GM21515 (cell line): ENCODE data around the gene ZNF454.

ENCODE experiments used
- ATAC-seq: cut with Tn5 transposase; IDR thresholded peaks from one replicate; pipeline ENCODE4 v1.9.1; 2021; ENCODE audit not compliant: unreplicated experiment

Gene ZNF454

GRCh38 chr5:178940569-178941360 lies at the start of gene ZNF454:
ZNF454 (plus strand) TSS chr5:178941198; CDS start chr5:178942792, 1,594 bp downstream.
- ATAC-seq: no peak

DNA sequence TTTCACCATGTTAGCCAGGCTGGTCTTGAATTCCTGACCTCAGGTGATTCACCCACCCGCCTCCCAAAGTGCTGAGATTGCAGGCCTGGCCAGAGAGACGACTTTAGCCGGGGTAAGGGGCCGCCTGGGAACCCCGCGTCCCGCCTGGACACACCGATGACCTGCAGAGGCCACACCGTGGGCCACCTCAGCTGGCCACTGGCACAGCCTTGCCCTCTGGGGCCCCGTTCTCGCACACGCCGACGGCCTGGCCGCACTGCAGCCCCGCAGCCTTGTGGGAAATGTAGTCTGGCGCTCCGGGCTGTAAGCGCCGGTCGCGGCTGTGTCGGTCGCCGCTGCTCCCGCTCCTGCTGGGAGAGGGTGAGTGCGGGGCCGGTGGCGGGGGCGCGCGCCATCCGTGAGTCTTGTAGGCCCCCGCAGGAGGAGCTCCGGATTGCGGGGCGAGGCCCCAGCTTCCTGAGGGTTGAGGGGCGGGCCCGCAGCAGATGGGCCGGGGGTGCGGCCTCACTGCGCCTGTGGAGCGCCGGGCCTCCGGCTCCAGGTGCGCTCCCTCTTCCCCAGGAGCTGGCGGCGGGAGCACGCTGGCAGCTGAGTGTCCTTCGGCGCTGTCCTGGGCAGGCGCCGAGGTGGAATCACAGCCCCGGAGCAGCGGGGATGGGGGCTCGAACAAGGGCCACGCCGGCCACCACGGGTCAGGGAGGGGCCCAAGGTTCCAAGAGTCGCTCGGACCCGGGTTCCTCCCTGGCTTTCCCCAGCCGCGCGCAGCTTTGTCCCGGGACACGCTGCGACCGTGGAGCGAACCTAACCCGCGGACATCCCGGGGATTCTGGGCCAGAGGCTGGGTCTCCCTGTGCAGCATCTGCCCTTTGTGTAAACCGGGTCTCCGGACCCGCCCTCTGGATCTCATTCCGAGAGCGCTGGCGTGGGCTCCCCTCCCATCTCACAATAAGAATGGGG lies 45.1 kb upstream of the ZNF454 start, which contains the start of gene ZFP2:
Gene ZFP2 (plus strand): TSS at position 299 of the 957 bp plus-strand sequence. CDS start 35,401 bp downstream, outside the sequence.
- no peak for ATAC-seq

DNA sequence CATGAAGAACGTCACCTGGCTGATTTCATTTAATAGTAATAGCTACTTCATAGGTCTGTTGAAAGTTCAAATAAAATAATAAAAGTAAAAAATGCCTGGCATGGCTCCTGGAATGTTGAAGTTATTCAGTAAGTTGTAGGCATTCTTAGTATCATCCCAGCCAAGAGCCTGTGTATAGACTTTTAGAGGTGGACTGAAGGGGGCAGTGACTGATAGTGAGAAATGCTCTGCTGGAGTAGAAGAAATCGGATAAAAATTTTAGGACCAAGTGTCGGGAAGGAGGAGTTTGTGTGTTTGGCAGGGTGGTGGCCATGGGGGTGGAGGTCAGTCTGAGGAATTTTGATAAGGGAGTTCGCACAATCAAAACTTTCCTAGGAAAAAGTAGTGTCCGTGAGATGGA lies 41.7 kb upstream of the ZNF454 start:
- no peak for ATAC-seq

- ATAC-seq: no peak
These were observed 38.1 kb upstream of the ZNF454 start for GRCh38 chr5:178902849-178903248.

DNA sequence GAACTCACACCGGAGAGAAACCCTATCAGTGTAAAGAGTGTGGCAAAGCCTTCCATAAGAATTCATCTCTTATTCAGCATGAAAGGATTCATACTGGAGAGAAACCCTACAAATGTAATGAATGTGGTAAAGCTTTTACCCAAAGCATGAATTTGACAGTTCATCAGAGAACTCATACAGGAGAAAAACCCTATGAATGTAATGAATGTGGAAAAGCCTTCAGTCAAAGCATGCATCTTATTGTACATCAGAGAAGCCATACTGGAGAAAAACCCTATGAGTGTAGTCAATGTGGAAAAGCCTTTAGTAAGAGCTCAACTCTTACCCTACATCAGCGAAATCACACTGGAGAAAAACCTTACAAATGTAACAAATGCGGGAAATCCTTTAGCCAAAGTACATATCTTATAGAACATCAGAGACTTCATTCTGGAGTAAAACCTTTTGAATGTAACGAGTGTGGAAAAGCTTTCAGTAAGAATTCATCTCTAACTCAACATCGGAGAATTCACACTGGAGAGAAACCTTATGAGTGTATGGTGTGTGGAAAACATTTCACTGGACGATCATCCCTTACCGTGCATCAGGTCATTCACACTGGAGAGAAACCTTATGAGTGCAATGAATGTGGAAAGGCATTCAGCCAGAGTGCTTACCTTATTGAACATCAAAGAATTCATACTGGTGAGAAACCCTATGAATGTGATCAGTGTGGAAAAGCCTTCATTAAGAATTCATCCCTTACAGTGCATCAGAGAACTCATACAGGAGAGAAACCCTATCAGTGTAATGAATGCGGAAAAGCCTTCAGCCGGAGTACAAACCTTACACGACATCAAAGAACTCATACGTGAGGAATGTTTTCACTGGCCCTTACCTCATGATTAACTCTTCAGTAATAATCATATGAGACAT lies 8.9 kb upstream of the ZNF454 start:
- no peak for ATAC-seq

DNA sequence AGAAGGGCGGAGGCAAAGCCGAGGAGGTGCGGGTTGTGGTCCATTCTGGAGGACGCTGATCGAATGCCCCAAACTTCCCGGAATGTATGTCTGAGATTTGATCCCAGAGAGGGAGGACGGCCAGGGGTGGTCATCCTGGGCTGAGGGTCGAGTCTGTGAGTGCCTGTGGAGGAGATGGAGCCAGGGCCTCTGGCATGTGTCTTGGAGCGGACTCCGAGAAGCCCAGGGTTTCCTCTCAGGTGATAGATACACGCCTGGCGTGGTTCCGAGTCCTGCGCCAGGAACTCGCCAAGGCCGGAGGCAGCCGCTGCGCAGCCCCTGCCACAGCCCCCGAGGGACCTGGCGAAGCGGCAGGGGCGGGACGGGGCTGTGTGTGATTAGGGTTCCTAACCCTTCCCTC lies 363 bp downstream of the ZNF454 start:
- ATAC-seq: no peak

DNA sequence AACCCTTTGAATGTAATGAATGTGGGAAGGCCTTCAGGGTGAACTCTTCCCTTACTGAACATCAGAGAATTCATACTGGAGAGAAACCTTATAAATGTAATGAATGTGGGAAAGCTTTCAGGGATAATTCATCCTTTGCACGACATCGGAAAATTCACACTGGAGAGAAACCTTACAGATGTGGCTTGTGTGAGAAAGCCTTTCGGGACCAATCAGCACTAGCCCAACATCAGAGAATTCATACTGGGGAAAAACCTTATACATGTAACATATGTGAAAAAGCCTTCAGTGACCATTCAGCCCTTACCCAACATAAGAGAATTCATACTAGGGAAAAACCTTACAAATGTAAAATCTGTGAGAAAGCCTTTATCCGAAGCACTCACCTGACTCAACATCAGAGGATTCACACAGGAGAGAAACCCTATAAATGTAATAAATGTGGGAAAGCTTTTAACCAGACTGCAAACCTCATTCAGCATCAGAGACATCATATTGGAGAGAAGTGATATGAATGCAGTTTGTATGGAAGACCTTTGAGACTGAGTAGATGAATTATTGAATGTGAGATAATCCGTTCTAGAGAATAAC lies 24.6 kb downstream of the ZNF454 start:
- ATAC-seq: no peak

DNA sequence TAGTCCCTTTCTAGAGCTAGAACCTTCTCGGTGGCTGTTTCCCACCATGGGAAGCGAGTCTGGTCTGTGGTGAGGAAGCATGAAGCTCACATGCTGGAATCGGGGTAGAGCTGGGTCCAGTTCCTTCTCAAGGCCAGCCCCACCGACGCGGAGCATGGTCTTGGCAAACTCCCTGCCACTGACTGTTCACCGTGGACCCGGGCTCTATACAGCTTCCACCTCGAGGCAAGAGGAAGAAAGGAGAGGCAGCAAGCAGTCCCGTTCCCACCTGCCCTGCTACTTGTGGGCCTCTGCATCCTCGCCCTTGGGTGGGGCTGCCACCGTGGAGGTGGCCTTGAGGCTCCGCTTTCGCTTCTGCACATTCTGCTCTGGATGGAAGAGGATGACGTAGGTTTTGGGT lies 40.4 kb downstream of the ZNF454 start:
- no peak for ATAC-seq

DNA sequence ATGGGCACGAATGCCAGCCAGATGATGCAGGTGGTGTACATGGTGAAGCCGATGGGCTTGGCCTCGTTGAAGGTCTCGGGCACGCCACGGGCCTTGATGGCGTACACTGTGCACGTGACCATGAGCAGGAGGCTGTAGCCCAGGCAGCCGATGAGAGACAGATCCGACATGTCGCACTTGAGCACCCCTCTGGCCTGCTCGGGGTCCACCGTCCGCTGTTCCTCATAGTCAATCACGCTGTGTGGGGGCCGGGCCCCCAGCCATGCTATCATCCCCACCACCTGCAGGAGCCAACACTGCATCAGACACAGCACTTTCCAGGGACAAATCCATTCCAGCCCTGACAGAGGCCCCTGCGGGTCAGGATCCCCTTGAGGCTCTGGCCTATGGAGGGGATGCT lies 41.9 kb downstream of the ZNF454 start:
- ATAC-seq: no peak

DNA sequence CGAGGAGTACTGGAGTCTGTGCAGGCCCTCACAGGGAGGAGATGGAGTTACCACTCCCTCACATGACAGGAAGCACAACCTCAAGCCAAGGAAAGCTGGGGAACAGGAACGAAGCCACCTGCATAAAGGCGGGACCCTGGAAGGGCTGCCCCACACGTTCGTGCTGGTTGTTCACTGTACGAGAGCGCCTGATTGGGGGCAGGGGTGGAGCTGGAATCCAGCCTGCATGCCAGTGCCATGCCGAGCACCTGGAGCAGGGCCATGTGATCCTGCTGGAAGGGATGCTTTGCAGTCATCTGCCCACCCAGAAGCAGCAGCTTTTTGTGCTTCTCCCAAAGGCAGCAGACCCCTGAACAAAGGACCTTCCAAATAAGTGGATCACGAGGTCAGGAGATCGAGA lies 42.7 kb downstream of the ZNF454 start:
- no peak for ATAC-seq

DNA sequence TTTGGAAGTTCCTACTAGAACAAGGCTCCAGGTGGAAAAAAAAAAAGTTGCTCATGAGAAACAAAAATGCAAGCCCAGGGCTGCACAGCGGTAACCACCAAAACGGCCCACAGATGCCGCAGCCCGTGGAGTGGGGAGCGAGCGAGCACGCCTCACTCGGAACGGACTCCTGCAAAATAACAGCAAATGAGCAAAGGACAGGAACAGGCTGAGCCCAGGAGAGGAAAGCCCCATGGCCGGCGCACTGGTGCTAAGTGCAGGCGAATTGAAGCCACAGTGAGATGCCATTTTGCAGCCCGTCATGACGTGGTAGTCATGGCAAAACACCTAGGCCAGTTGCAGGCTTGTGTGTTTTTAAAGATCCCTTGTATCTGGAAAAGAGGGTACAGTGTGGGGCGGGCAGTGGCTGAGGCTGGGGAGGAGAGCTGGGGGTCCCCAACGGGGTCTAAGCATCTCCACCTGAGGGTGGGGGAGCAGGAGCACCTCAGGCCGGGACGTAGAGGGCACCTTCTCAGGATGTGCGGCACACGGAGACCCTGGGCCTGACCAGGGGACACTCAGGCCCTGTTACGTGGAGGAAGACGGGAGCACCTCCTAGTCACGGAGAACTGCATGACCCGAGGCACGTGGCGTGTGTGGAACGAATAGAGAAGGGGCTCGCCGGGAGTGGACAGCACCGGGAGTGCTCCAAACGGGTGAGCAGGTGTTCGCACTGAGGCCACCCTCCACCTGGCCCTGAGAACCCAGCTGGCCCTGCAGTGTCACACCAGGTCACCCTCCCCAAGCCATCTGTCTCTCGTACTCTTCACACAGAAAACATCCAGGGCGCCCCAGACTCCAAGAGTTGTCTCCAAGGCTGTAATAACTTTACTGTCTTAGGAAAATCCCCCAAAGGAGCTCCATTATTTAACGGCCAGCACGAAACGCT lies 43.4 kb downstream of the ZNF454 start:
- no peak for ATAC-seq

DNA sequence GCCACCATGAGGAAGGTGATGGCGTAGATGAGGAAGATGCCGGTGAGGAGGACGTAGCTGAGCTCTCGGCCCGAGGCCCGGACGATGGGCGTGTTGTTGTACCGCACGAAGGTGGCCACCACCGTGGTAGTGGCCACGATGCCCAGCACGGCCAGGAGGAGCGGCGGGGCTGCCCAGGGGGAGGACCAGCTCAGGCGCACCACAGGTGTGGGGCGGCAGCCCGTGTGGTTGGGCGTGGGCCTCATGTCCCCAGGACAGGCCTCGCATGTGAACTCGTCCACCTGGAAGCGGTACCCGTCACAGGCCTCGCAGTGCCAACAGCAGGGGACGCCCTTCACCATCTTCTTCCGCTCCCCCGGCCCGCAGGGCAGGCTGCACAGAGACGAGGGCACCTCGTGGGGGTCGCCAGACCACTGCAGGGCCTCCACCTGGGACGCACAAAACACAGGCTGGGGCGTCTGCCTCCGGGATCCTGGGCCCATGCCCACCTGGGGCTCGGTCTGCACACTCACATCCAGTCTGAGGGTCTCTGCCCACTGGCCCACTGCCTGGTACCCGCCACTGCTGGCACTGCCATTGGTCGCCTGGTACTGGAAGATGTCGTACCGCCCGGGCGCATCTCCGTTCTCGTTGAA lies 45.4 kb downstream of the ZNF454 start:
- ATAC-seq: no peak

DNA sequence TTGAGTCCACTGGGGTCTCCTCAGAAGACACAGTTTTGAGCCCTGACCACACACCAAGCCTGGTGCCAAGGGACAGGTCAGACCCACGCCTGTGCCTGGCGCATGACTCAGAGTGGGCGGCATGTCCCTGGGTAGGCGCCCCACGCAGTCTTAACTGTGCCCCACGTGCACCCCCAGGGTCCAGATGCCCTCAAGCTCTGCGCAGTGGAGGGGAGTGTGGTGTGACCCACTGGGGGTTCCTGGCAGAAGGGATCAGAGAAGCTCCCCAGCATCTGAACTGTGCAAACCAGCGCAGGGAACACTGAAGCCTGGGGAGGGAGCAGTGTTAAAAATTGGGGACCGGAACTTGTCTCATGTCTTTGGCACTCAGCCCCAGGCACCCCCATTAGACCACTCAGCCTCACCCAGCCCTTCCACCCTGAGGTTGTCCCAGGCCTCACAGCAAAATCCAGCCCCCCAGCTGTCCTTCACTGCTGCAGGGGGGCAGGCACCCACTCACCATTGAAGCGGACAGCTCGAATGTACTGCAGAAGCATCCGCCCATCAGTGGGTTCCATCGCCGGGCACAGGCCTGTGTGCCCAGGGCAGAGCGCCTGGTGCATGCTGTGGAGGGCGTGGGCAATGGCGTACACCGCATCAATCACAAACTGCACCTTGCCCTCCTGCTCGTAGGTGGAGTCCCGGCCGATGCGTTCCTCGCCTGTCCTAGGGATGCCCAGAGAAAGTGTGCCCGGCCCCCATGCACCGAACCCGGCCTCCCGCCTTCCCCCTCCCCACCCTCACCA lies 47.6 kb downstream of the ZNF454 start:
- ATAC-seq: no peak

- ATAC-seq: no peak
These were observed 48.3 kb downstream of the ZNF454 start for GRCh38 chr5:178989311-178989710.

- no peak for ATAC-seq
These were observed 49.5 kb downstream of the ZNF454 start for GRCh38 chr5:178990491-178990890.

DNA sequence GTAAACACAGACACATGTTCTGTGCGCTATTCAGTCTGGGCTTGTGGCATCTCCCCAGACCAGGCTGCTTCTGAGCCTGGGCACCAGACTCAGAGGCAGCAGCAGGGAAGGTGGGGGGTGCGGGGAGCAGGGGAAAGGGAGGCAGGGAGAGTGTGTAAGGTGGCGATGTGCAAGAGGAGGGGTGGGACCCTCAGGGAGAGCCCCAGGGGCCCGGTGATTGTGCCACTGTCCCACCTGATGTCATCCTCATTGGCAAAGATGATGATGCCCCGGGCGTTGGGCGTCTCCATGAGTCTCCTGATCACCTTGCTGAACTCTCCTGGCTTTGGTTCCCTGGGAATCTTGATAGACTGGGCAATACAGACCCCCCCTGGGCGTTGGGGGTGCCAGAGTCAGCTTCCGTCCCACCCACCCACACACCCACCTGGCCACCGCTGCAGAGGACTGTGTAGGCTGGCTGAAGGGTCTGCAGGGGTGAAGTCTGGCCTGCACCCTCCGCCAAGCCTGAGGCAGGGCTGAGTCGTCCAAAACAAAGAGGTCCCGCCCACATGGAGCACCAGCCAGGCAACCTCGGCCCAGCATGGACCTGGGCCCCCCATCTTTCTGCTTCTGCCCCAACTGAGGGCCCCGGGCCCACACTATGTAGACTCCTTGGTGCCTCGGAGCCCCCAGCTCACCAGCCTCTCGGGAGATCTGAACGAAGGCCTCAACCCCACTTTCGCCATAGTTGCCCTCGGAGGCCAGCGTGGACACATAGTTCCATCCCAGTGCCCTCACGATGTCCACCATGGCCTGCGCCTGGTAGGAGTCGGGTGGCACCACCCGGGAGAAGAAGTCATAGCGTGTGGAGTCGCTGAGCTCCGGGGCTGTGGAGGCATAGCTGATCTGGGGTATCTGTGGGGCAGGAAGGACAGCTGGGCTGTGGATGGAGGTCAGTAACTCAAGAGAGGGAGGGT lies 50.5 kb downstream of the ZNF454 start:
- no peak for ATAC-seq
